ENCODE data around the gene ZBTB20. TPM values are rescaled to one million over a fixed set of nuclear protein-coding genes. Genes with fewer than 3 reads are reported as not detected.
A peak's percentile ranks its signal among the peaks of the same experiment; 100 is the strongest.

The ZBTB20 gene
- total RNA-seq, 1 experiment from 2014 or later: 12.8 TPM

- intact Hi-C loops (cut with micrococcal nuclease; ENCODE audit: unreplicated experiment): no loop called here
- Mint-ChIP-seq H3K9me3 (ENCODE audit: unreplicated experiment) (no peaks in the 10 kb centered on the region), H3K4me1 (ENCODE audit: low read depth, unreplicated experiment) (peaks cover 6% of the 10 kb centered on the region), H3K36me3 (ENCODE audit: insufficient read depth, unreplicated experiment) (peaks cover 6% of the 10 kb centered on the region), H3K27ac (ENCODE audit: unreplicated experiment) (no peak overlapping the region), H3K27me3 (ENCODE audit: insufficient read depth, unreplicated experiment) (no peaks in the 10 kb centered on the region), H3K4me3 (ENCODE audit: unreplicated experiment) (no peak overlapping the region)
- no peak overlapping the region for H3K4me3 ChIP-seq (ENCODE audit: low read depth, low read length)
- DNase-seq: peak in 1 of 2 experiments; percentile 12
- H3K4me1 ChIP-seq: 0 out of 2 replicates have a peak, but pooled peaks cover 3% of the 10 kb centered on the region
- no peaks in the 10 kb centered on the region for H3K9me3 ChIP-seq
- ChIA-PET CTCF (no interaction called here), POLR2A (no interaction called here)
- BruUV-seq (replicated peaks): no TSS peak
- no peak for TF ChIP-seq CTCF (IDR thresholded peaks at IDR 0.05; ENCODE audit: insufficient read depth in 1 of 2, low read depth in 1 of 2, low read length in 1 of 2, severe bottlenecking in 1 of 2, unreplicated experiment in 1 of 2)
- no peaks in the 10 kb centered on the region for H3K27me3 ChIP-seq (replicated peaks; ENCODE audit: control insufficient read depth, insufficient read depth, low read length)
- no peaks in the 10 kb centered on the region for H3K36me3 ChIP-seq (ENCODE audit: control insufficient read depth, insufficient read depth, low read length)
Observed at GRCh38 chr3:114319453-114319852, 827.6 kb downstream of the ZBTB20 start.

GRCh38 chr3:114318295-114318694, 828.8 kb downstream of the ZBTB20 start:
- Mint-ChIP-seq H3K27me3 (ENCODE audit: insufficient read depth, unreplicated experiment) (no peaks in the 10 kb centered on the region), H3K9me3 (ENCODE audit: unreplicated experiment) (no peaks in the 10 kb centered on the region), H3K27ac (ENCODE audit: unreplicated experiment) (no peak overlapping the region), H3K4me1 (ENCODE audit: low read depth, unreplicated experiment) (no peaks in the 10 kb centered on the region), H3K36me3 (ENCODE audit: insufficient read depth, unreplicated experiment) (peaks cover 6% of the 10 kb centered on the region), H3K4me3 (ENCODE audit: unreplicated experiment) (no peak overlapping the region)
- intact Hi-C loops (cut with micrococcal nuclease; ENCODE audit: unreplicated experiment): no loop called here
- no peaks in the 10 kb centered on the region for H3K36me3 ChIP-seq (ENCODE audit: control insufficient read depth, insufficient read depth, low read length)
- no peak overlapping the region for H3K4me3 ChIP-seq (ENCODE audit: low read depth, low read length)
- no peaks in the 10 kb centered on the region for H3K4me1 ChIP-seq
- no peaks in the 10 kb centered on the region for H3K27me3 ChIP-seq (replicated peaks; ENCODE audit: control insufficient read depth, insufficient read depth, low read length)
- DNase-seq: no peak
- no peaks in the 10 kb centered on the region for H3K9me3 ChIP-seq
- ChIA-PET POLR2A (no interaction called here), CTCF (no interaction called here)
- BruUV-seq (replicated peaks): no TSS peak
- TF ChIP-seq CTCF (IDR thresholded peaks at IDR 0.05; ENCODE audit: insufficient read depth in 1 of 2, low read depth in 1 of 2, low read length in 1 of 2, severe bottlenecking in 1 of 2, unreplicated experiment in 1 of 2): no peak

- peaks cover 6% of the 10 kb centered on the region for H3K36me3 Mint-ChIP-seq (ENCODE audit: insufficient read depth, unreplicated experiment)
- BruUV-seq (replicated peaks): no TSS peak
- no peaks in the 10 kb centered on the region for H3K9me3 ChIP-seq
- TF ChIP-seq CTCF (IDR thresholded peaks at IDR 0.05; ENCODE audit: insufficient read depth in 1 of 2, low read depth in 1 of 2, low read length in 1 of 2, severe bottlenecking in 1 of 2, unreplicated experiment in 1 of 2): no peak
- POLR2A ChIA-PET: no interaction called here
- no peak for DNase-seq
- no peaks in the 10 kb centered on the region for H3K4me1 ChIP-seq
- H3K4me1 Mint-ChIP-seq (ENCODE audit: low read depth, unreplicated experiment): no peaks in the 10 kb centered on the region
- CTCF ChIA-PET: no interaction called here
- H3K4me3 Mint-ChIP-seq (ENCODE audit: unreplicated experiment): no peak overlapping the region
- no peaks in the 10 kb centered on the region for H3K9me3 Mint-ChIP-seq (ENCODE audit: unreplicated experiment)
- no peaks in the 10 kb centered on the region for H3K27me3 Mint-ChIP-seq (ENCODE audit: insufficient read depth, unreplicated experiment)
- H3K36me3 ChIP-seq (ENCODE audit: control insufficient read depth, insufficient read depth, low read length): no peaks in the 10 kb centered on the region
- H3K4me3 ChIP-seq (ENCODE audit: low read depth, low read length): no peak overlapping the region
- H3K27me3 ChIP-seq (replicated peaks; ENCODE audit: control insufficient read depth, insufficient read depth, low read length): no peaks in the 10 kb centered on the region
- intact Hi-C loops (cut with micrococcal nuclease; ENCODE audit: unreplicated experiment): no loop called here
- H3K27ac Mint-ChIP-seq (ENCODE audit: unreplicated experiment): no peak overlapping the region
Observed at GRCh38 chr3:114314282-114314681, 832.8 kb downstream of the ZBTB20 start.

Measured in Caco-2 (cell line).